GM18502 (cell line): ENCODE data around the gene UTRN.
A peak's percentile ranks its signal among the peaks of the same experiment; 100 is the strongest.

Experiments
- ATAC-seq: cut with Tn5 transposase; IDR thresholded peaks from one replicate; pipeline ENCODE4 v1.9.1; 2021; ENCODE audit warnings: mild to moderate bottlenecking; ENCODE audit not compliant: unreplicated experiment, poor library complexity

The UTRN gene

DNA sequence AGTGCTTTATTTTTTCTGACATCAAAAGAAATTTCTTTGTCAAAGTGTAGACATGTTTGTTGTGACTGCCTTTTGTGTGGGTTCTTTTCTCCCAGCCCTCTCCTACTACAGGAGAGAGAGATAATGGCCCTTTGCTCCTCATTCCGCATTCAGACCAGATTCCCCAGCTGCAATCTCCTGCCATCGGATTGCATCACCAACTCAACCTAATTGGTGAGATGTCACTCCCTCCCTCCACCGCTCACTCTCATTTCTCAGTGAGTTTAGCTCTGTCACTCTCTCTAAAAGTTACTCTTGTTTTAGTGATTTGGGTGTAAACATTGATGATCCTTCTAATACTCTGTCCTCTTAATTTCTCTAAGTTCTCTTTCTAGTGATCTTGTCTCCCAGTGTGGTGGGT is 22.7 kb downstream of the UTRN start:
- no peak for ATAC-seq

- ATAC-seq: peak; percentile 41
These were observed 25.6 kb downstream of the UTRN start for GRCh38 chr6:144310765-144311164.

GRCh38 chr6:144311361-144311760 is 26.2 kb downstream of the UTRN start:
- ATAC-seq: peak; percentile 45

DNA sequence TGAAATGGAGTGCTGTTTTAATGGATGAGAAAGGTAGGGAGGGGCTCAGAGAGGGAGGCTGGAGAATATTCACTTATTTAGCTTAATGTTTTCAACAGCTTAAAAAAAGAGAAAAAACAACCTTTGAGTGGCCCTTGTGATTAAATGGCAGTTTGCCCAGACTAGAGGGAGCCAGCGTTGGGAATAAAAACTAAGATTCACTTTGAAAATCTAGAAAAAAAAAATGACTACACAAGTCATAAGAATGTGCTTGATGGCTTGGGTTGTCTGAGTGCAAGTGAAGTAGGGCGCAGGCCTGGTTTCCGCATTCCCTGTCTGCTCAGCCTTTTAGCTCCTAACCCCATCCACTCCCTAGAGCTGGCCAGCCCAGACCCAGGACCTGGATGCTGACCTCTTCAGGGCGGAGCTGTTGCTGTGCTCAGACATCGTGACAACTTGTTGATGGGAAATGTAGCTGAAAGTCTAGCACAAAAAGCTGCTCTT is 28.9 kb downstream of the UTRN start:
- ATAC-seq: no peak

GRCh38 chr6:144314562-144314961 is 29.4 kb downstream of the UTRN start:
- ATAC-seq: no peak

DNA sequence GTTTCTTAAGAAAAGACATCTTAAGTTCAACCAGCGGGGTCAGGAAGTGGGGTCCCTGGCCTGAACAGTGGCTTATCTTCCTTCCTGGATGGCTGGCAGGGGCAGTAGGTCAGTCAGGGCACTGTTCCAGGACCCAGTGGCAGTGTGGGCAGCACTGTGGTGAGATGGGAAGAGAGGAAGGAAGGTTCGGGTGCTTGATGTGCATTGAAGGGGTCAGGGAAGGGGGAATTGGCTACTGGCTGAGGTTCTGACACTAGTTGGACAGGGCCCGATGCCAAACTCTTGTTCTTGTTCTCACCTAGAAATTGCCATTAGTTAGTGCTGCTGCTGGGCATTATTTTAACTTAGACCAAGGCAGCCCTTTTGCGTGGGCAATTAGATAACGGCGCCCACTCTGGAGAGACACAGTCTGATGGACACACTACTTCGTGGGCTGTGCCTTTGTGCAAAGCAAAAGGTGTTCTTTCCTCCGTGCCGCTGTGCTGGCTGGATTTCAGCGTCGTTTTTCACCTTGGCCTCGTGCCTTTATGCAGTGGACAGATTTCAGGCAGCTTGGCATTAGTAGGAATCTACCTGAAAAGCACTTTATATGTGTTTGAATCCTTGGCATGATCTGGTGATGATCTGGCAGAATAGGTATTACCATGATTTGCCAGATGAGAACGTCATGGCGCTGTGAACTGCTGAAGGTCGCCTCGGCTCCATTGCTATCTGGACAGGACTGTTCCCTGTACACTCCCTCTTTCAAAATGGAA is 30.3 kb downstream of the UTRN start:
- ATAC-seq: no peak

GRCh38 chr6:144315981-144316861 is 31.1 kb downstream of the UTRN start:
- no peak for ATAC-seq

DNA sequence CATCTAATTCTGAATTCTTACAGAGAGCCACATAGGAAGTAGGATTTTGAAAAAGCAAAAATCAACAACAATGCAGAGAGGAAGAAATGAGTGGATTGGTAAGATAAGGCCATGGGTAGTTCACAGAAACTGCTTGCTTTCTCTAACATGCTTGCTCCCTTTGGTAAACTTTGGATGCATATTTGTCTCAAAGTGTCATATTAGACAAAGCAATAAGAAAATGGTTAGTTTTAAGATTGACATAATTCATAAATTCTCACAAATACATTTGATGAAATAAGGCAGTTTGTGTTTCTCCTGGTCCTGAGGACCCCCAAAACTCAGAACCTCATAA is 31.7 kb downstream of the UTRN start:
- ATAC-seq: no peak

DNA sequence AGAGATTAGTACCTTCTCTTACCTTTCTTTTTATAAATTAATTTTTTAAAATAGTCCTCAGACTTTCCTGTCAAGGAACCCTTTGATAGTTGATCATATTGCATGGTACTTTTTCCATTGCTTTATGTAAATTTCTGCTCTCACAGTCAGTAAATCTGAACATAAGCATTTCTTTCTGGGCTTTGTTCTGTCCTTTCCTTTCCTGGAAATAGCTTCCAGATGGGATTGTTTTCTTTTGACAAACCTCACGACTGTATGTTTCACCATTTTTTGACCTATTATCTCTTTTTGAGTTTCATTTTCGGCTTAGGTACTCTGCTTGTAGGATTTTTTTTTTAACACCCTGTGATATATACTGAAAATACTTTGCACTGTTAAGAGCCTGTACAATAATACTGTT is 32.6 kb downstream of the UTRN start:
- no peak for ATAC-seq

DNA sequence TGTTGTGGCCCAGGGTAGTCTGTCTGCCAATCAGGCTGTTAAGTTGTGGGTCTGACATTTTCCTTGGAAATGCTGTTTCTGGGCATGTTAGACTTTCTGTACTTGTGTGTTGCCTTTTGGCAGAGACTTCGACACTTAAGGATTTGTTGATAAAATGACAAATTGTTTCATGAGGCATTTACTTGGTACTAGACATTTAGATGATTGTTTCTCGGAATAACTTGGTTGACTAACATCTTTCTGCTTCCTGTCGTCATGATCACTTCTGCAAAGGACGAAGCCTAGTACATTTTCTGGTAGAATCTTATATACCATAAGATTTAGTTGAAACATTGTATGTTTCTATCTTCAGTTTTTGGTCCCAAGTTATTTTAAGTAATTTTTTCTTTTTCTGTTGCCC is 34.1 kb downstream of the UTRN start:
- no peak for ATAC-seq

GRCh38 chr6:144320741-144321140 is 35.6 kb downstream of the UTRN start:
- ATAC-seq: no peak

DNA sequence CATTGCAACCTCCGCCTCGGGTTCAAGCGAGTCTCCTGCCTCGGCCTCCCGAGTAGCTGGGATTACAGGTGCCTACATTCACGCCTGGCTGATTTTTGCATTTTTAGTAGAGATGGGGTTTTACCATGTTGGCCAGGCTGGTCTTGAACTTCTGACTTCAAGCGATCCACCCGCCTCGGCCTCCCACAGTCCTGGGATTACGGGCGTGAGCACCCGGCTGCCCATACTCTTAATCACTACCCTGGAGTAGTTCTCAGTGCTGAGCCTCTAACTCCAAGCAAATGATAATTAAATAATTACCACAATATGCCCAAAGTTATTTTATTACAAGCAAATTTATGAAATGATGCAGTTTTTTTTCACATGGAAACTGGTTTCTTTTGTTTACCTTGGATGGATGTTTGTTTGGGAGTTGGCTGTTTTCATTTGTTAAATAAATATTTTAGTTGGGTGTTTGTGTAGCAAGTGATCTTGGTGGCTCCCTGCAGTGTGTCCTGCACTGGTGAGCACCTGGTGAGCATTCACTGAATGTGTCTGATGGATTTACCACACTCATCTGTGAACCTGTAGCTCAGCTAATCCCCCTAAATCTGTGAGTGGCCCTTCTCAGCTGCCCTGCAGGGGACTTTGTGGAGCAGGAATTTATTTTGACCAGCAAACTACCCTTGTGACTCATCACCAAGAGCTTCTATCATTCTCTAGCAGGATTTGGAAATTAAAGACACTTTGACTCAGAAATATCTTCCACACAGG is 36.9 kb downstream of the UTRN start:
- no peak for ATAC-seq

GRCh38 chr6:144325232-144325631 is 40.1 kb downstream of the UTRN start:
- ATAC-seq: no peak

DNA sequence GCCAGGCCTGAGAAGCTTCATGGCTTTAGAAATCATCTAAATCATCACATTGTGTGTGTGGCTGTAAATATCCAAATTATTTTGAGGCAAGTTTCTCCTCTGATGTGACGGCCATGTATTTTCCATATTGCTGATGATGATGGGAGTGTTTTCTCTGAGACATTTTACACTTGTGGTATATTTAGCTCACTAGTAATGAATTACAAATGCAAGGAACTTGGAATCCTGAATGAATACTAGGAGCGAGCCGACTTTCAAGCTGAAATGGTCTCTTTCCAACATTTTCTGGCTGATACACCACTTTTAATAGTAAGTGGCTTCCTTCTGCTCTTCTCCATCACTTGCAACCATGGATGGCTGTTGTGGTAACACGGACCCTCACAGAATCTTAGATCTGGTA is 41.3 kb downstream of the UTRN start:
- no peak for ATAC-seq

- no peak for ATAC-seq
These were observed 41.9 kb downstream of the UTRN start for GRCh38 chr6:144327081-144327480.

- no peak for ATAC-seq
These were observed 45.2 kb downstream of the UTRN start for GRCh38 chr6:144330017-144330987.

DNA sequence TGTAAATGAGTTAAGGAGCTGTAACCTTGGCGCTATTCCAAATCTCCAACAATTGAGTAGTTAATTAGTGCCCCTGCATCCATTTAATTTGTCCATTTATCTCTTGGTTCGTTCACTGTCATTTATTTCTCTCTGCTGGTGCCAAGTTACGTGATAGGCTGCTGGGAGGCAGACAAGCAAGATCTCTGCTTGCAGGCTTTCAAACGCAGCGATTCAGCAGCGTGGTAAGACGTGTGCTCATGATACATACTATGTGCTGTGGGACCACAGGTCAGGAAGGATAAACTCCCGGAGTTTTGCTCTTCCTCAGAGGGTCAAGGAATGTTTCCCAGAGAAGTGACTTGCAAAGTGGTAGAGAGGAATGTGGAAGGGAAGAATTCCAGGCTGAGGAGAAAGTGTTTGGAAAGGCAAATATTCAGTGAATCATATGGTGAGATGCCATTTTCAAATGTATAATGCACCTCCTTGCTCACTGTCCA is 46.4 kb downstream of the UTRN start:
- ATAC-seq: no peak

DNA sequence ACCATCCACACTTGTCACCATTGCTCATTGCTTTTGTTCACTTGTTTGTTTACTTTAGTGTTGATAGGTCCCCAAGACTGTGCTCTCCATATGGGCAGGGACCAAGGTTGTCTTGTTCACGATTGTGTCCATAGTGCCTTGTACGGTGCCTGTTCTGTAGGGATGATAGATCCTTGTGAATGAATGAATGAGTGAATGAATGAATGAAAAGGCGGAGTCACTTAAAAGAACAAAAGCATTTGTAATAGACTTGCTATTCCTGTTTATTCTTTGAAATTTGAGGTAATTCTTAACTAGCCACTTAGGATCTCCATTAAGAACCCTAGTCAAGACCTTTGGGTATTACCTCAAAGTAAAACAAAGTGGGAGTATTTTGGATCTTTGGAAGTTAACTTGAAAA is 47.0 kb downstream of the UTRN start:
- no peak for ATAC-seq

- ATAC-seq: peak; percentile 69
These were observed 49.1 kb downstream of the UTRN start for GRCh38 chr6:144334150-144334708.
